ENCODE data around the gene SCLY.

SCLY gene

GRCh38 chr2:238098901-238099713, 38.3 kb downstream of the SCLY start:
- peak; percentile 20 for DNase-seq

GRCh38 chr2:238099714-238100048, 38.9 kb downstream of the SCLY start:
- DNase-seq, result no peak

- peak; percentile 41 for DNase-seq
Measured at GRCh38 chr2:238100049-238100820, 39.4 kb downstream of the SCLY start, which contains the start of gene ESPNL. Gene ESPNL, plus strand, starts transcription at chr2:238100340. Its CDS starts 80 bp downstream, at chr2:238100420.

GRCh38 chr2:238100821-238101771, 40.3 kb downstream of the SCLY start:
- DNase-seq, result no peak

GRCh38 chr2:238101891-238102841, 41.4 kb downstream of the SCLY start:
- DNase-seq, result no peak

GRCh38 chr2:238102865-238103264, 42.1 kb downstream of the SCLY start:
- no peak for DNase-seq

GRCh38 chr2:238103465-238104225, 42.8 kb downstream of the SCLY start:
- no peak for DNase-seq

GRCh38 chr2:238104226-238104690, 43.5 kb downstream of the SCLY start:
- DNase-seq, result no peak

GRCh38 chr2:238104691-238105371, 44.0 kb downstream of the SCLY start:
- DNase-seq, result no peak

GRCh38 chr2:238105506-238106338, 44.9 kb downstream of the SCLY start:
- no peak for DNase-seq

GRCh38 chr2:238106339-238106697, 45.5 kb downstream of the SCLY start:
- no peak for DNase-seq

- DNase-seq, result peak; percentile 59
Measured at GRCh38 chr2:238106698-238107524, 46.1 kb downstream of the SCLY start.

- peak; percentile 65 for DNase-seq
Measured at GRCh38 chr2:238107525-238108422, 47.0 kb downstream of the SCLY start.

GRCh38 chr2:238108423-238109183, 47.8 kb downstream of the SCLY start:
- no peak for DNase-seq

GRCh38 chr2:238113611-238114010, 52.8 kb downstream of the SCLY start:
- no peak for DNase-seq

GRCh38 chr2:238114331-238114841, 53.6 kb downstream of the SCLY start:
- DNase-seq, result no peak
